Astrocyte (in vitro differentiated cells and primary cell): ENCODE results near the gene ZBTB8B. TPM values are rescaled to one million over a fixed set of nuclear protein-coding genes. Genes with fewer than 3 reads are reported as not detected.

Experiments used
- DNase-seq: peaks from one replicate; pipeline ENCODE4 v3.0.0-alpha.2; 2010; ENCODE audit warnings: low read depth
- FAIRE-seq: peaks from 2 replicates; lab custom pipeline; 2011; peaks lifted over from hg19 to GRCh38; lab: Jason Lieb, UNC
- H2AFZ ChIP-seq: 2 replicates; pipeline ENCODE4 v1.6.0; 2012; ENCODE audit warnings: low read depth, low read length, inconsistent platforms
- H3K27ac ChIP-seq: 2 replicates; pipeline ENCODE4 v1.5.1; 2011; ENCODE audit warnings: low read depth, low read length, inconsistent platforms
- H3K27me3 ChIP-seq: 2 replicates; pipeline ENCODE4 v1.6.0; 2011; ENCODE audit warnings: low read length, inconsistent platforms; ENCODE audit not compliant: insufficient read depth
- H3K36me3 ChIP-seq: 2 replicates; pipeline ENCODE4 v1.5.1; 2011; ENCODE audit warnings: low read length, inconsistent platforms; ENCODE audit not compliant: insufficient read depth
- H3K4me1 ChIP-seq: 2 replicates; pipeline ENCODE4 v1.5.1; 2011; ENCODE audit warnings: low read length, inconsistent platforms; ENCODE audit not compliant: insufficient read depth
- H3K4me2 ChIP-seq: 2 replicates; pipeline ENCODE4 v1.6.0; 2012; ENCODE audit warnings: low read length, inconsistent platforms
- H3K4me3 ChIP-seq: 2 replicates; pipeline ENCODE4 v1.5.1; 2011; ENCODE audit warnings: low read depth, mild to moderate bottlenecking, low read length, inconsistent platforms; ENCODE audit not compliant: insufficient read depth
- H3K79me2 ChIP-seq: 2 replicates; pipeline ENCODE4 v1.6.0; 2012; ENCODE audit warnings: mild to moderate bottlenecking, low read length, inconsistent platforms; ENCODE audit not compliant: insufficient read depth
- H3K9ac ChIP-seq: 2 replicates; pipeline ENCODE4 v1.6.0; 2012; ENCODE audit warnings: mild to moderate bottlenecking, low read length, inconsistent platforms
- H3K9me3 ChIP-seq: 2 replicates; pipeline ENCODE4 v1.5.1; 2012; ENCODE audit warnings: low read depth, mild to moderate bottlenecking, low read length, inconsistent platforms; ENCODE audit not compliant: insufficient read depth
- H4K20me1 ChIP-seq: 2 replicates; pipeline ENCODE4 v1.6.0; 2012; ENCODE audit warnings: low read length, inconsistent platforms; ENCODE audit not compliant: insufficient read depth
- H3K27ac Mint-ChIP-seq: one replicate; pipeline ENCODE4 v1.8.0; 2021; ENCODE audit warnings: mild to moderate bottlenecking, mixed read lengths; ENCODE audit not compliant: unreplicated experiment
- H3K27me3 Mint-ChIP-seq: one replicate; pipeline ENCODE4 v1.8.0; 2021; ENCODE audit warnings: low read depth, mixed read lengths; ENCODE audit not compliant: unreplicated experiment
- H3K36me3 Mint-ChIP-seq: one replicate; pipeline ENCODE4 v1.8.0; 2021; ENCODE audit warnings: low read depth, mixed read lengths; ENCODE audit not compliant: unreplicated experiment
- H3K4me1 Mint-ChIP-seq: one replicate; pipeline ENCODE4 v1.8.0; 2021; ENCODE audit warnings: low read depth, mixed read lengths; ENCODE audit not compliant: unreplicated experiment
- H3K4me3 Mint-ChIP-seq: one replicate; pipeline ENCODE4 v1.8.0; 2021; ENCODE audit warnings: mild to moderate bottlenecking, moderate library complexity, mixed read lengths; ENCODE audit not compliant: unreplicated experiment
- H3K9me3 Mint-ChIP-seq: one replicate; pipeline ENCODE4 v1.8.0; 2021; ENCODE audit warnings: mild to moderate bottlenecking, mixed read lengths; ENCODE audit not compliant: unreplicated experiment
- CTCF ChIP-seq: IDR thresholded peaks from 2 replicates; pipeline ENCODE4 v1.5.1; 2011; ENCODE audit warnings: low read depth, mild to moderate bottlenecking, inconsistent platforms, low read length, moderate library complexity; ENCODE audit not compliant: insufficient read depth
- EZH2 ChIP-seq: IDR thresholded peaks from 2 replicates; pipeline ENCODE4 v1.6.1; 2012; ENCODE audit warnings: mild to moderate bottlenecking, low read length, inconsistent platforms; ENCODE audit not compliant: insufficient read depth
- total RNA-seq: library from RNA; stranded (reverse); gene quantifications from 2 replicates; pipeline ENCODE4 v1.2.1, GENCODE V29; 2021

Gene ZBTB8B
- total RNA-seq, 1 donor from 2014 or later = 0.18 TPM

- H4K20me1 ChIP-seq = no peaks in the 10 kb centered on the region
- FAIRE-seq (no peak), DNase-seq (no peak)
- H3K36me3 ChIP-seq = no peaks in the 10 kb centered on the region
- H3K79me2 ChIP-seq = no peaks in the 10 kb centered on the region
- no peaks in the 10 kb centered on the region for H3K27me3 ChIP-seq
- TF ChIP-seq EZH2 = no peak
- peaks cover 4% of the 10 kb centered on the region for H3K4me1 ChIP-seq
- no peak overlapping the region for H3K4me3 ChIP-seq
- Mint-ChIP-seq H3K27me3 (peaks cover 3% of the 10 kb centered on the region), H3K9me3 (no peaks in the 10 kb centered on the region), H3K4me1 (peaks cover 7% of the 10 kb centered on the region), H3K27ac (no peak overlapping the region), H3K4me3 (peak overlapping the region; percentile 70), H3K36me3 (no peaks in the 10 kb centered on the region)
- no peak overlapping the region for H2AFZ ChIP-seq
- H3K9me3 ChIP-seq = no peaks in the 10 kb centered on the region
- no peak overlapping the region for H3K9ac ChIP-seq
- H3K27ac ChIP-seq = no peak overlapping the region
- H3K4me2 ChIP-seq = no peak overlapping the region
Measured at GRCh38 chr1:32498751-32499150, 33.9 kb downstream of the ZBTB8B start.

DNA sequence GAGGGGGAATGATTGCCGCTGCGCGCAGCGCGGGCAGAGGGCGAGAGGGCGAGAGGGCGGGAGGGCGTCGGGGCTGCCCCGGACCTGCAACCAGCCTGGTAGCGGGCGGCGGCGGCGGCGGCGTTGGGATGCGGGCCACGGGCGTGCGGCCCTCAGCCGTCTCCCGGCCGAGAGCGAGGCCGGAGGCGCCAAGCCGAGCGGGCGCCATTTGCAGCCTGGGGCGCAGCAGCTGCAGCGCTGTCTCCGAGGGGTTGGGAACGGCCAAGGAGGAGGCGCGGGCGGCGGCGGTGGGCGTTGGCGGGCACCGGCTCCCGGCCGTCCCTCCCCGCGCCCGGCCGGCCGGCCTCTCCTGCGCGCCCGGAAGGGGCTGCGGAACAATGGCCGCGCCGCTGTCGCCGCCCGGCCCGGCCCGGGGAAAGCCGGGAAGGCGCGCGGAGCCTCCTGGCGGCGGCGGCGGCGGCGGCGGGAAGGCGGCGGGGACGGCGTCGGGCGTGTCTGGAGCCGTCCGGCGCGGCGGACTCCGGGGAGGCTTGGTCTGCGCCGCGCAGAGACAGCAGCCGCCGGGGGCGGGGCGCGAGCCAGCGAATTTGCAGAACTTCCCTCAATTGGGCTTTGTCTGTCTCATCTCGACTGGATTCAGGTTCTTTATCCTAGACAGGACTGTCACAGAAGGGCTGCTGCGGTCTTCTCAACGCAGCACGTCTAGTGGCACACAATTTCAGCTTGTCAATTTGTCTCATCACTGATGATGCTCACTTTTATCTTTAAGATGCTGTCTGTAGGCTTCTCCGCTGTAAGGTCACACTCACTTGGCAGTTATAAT lies 35.7 kb downstream of the ZBTB8B start:
- H3K27me3 Mint-ChIP-seq = peaks cover 3% of the 10 kb centered on the region
- DNase-seq = peak; percentile 29
- FAIRE-seq = no peak
- Histone ChIP-seq H3K9ac (peak overlapping the region; percentile 75), H3K36me3 (no peaks in the 10 kb centered on the region), H3K27ac (peak overlapping the region; percentile 42), H2AFZ (peak overlapping the region; percentile 95), H3K79me2 (no peaks in the 10 kb centered on the region), H3K9me3 (no peaks in the 10 kb centered on the region), H3K4me3 (peak overlapping the region; percentile 58), H3K27me3 (no peaks in the 10 kb centered on the region), H4K20me1 (no peaks in the 10 kb centered on the region), H3K4me1 (no peaks in the 10 kb centered on the region), H3K4me2 (peak overlapping the region; percentile 81)
- H3K4me1 Mint-ChIP-seq = no peaks in the 10 kb centered on the region
- TF ChIP-seq CTCF (no peak), EZH2 (no peak)
- H3K4me3 Mint-ChIP-seq = peak overlapping the region; percentile 84
- H3K27ac Mint-ChIP-seq = peak overlapping the region; percentile 72
- peaks cover 2% of the 10 kb centered on the region for H3K9me3 Mint-ChIP-seq
- no peaks in the 10 kb centered on the region for H3K36me3 Mint-ChIP-seq

DNA sequence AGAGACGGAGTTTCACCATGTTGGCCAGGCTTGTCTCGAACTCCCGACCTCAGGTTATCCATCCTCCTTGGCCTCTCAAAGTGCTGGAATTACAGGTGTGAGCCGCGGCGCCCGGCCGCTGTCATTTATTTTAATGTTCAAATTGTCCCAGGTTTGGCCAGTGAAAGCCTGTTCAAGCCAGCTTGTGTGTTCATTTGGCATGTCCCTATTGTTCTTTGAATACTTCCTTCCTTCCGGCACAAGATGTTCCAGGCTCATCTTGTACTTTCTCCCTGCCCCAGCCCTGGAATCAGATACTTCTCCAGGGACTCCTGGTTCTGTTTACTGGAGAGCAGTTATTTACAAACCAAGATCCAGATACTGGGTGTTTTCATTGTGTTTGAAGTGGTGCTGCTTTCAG lies 37.0 kb downstream of the ZBTB8B start:
- Histone ChIP-seq H3K27me3 (no peaks in the 10 kb centered on the region), H4K20me1 (no peaks in the 10 kb centered on the region), H3K27ac (no peak overlapping the region), H3K9me3 (no peaks in the 10 kb centered on the region), H3K4me3 (no peak overlapping the region), H3K9ac (no peak overlapping the region), H3K79me2 (no peaks in the 10 kb centered on the region), H3K4me1 (no peaks in the 10 kb centered on the region), H3K36me3 (no peaks in the 10 kb centered on the region), H3K4me2 (no peak overlapping the region), H2AFZ (no peak overlapping the region)
- H3K9me3 Mint-ChIP-seq = peaks cover 2% of the 10 kb centered on the region
- DNase-seq = no peak
- H3K4me1 Mint-ChIP-seq = no peaks in the 10 kb centered on the region
- H3K27ac Mint-ChIP-seq = no peak overlapping the region
- no peaks in the 10 kb centered on the region for H3K36me3 Mint-ChIP-seq
- FAIRE-seq = no peak
- TF ChIP-seq CTCF (no peak), EZH2 (no peak)
- peaks cover 3% of the 10 kb centered on the region for H3K27me3 Mint-ChIP-seq
- H3K4me3 Mint-ChIP-seq = no peak overlapping the region
